Fibroblast of lung (primary cell): ENCODE data around the gene GART.
"Not testable (repeated sequence)": the region's sequence is repeated elsewhere in the genome, so short reads cannot be mapped to it uniquely, and the experiment has no call there.

Experiments used
- EZH2 ChIP-seq: IDR thresholded peaks from 2 replicates; pipeline ENCODE4 v1.5.1; 2012; ENCODE audit warnings: low read length, control low read depth, mild to moderate bottlenecking; ENCODE audit errors: missing control alignments
- TF ChIP-seq, protein P1 (sequence below), 2 donors: IDR thresholded peaks in 1 of 2; conservative IDR thresholded peaks in 1 of 2; 1 replicate in 1 of 2; 2 replicates in 1 of 2; pipeline ENCODE4 v1.5.1; 2011 to 2012; ENCODE audit warnings: low read length in 2 of 2, control low read depth in 1 of 2, inconsistent platforms in 1 of 2, low read depth in 1 of 2, mild to moderate bottlenecking in 1 of 2

GRCh38 chr21:33469183-33469582, 72.7 kb downstream of the GART start:
- TF ChIP-seq, protein P1, sequence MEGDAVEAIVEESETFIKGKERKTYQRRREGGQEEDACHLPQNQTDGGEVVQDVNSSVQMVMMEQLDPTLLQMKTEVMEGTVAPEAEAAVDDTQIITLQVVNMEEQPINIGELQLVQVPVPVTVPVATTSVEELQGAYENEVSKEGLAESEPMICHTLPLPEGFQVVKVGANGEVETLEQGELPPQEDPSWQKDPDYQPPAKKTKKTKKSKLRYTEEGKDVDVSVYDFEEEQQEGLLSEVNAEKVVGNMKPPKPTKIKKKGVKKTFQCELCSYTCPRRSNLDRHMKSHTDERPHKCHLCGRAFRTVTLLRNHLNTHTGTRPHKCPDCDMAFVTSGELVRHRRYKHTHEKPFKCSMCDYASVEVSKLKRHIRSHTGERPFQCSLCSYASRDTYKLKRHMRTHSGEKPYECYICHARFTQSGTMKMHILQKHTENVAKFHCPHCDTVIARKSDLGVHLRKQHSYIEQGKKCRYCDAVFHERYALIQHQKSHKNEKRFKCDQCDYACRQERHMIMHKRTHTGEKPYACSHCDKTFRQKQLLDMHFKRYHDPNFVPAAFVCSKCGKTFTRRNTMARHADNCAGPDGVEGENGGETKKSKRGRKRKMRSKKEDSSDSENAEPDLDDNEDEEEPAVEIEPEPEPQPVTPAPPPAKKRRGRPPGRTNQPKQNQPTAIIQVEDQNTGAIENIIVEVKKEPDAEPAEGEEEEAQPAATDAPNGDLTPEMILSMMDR (conservative IDR thresholded peaks at IDR 0.05 in 1 of 2, IDR thresholded peaks at IDR 0.05 in 1 of 2; ENCODE audit: low read depth in 1 of 2, low read length in 2 of 2), result not testable (repeated sequence)
- not testable (repeated sequence) for TF ChIP-seq EZH2
